DMS 273 treated with DMSO at 0.1 percent for 48 hours (cell line): ENCODE data around the gene PSMG4.

Experiments used
- DNase-seq: peaks from one replicate; lab custom pipeline; 2025; lab: John Stamatoyannopoulos, UW

The PSMG4 gene, protein sequence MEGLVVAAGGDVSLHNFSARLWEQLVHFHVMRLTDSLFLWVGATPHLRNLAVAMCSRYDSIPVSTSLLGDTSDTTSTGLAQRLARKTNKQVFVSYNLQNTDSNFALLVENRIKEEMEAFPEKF

DNA sequence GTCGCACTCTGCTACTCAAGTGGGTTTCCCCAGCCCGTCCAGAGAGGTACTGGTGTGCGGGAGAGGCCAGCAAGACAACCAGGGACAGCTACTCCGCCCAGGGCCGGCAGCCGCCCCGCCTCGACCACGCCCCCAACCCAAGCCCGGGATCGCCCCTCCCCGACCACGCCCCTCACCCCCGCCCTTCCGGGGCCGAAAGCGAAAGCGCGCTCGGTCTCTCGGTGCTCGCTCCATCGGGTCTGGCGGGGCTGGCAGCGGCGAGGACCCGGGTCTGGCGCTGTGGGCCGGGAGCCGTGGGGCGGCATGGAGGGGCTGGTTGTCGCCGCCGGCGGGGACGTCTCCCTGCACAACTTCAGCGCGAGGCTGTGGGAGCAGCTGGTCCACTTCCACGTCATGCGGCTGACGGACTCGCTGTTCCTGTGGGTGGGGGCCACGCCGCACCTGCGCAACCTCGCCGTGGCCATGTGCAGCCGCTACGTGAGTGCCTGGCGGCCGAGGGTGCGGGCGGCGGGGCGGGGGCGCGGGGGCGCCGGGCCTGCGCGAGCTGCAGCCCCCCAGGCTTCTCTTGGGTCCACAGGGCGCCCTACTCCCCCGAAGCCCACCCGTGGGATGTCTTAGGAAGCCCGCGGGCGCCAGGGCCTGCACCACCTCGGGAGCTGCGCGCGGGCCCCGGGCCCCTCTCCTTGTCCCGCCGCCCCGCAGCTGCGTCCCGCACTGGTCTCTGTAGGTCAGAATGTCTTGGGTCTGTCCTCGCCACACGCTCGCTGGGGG is at the start of gene PSMG4:
PSMG4 (plus strand) TSS at position 228 of the 771 bp plus-strand sequence; CDS start at position 304, 76 bp downstream.
- DNase-seq, result peak; percentile 50

DNA sequence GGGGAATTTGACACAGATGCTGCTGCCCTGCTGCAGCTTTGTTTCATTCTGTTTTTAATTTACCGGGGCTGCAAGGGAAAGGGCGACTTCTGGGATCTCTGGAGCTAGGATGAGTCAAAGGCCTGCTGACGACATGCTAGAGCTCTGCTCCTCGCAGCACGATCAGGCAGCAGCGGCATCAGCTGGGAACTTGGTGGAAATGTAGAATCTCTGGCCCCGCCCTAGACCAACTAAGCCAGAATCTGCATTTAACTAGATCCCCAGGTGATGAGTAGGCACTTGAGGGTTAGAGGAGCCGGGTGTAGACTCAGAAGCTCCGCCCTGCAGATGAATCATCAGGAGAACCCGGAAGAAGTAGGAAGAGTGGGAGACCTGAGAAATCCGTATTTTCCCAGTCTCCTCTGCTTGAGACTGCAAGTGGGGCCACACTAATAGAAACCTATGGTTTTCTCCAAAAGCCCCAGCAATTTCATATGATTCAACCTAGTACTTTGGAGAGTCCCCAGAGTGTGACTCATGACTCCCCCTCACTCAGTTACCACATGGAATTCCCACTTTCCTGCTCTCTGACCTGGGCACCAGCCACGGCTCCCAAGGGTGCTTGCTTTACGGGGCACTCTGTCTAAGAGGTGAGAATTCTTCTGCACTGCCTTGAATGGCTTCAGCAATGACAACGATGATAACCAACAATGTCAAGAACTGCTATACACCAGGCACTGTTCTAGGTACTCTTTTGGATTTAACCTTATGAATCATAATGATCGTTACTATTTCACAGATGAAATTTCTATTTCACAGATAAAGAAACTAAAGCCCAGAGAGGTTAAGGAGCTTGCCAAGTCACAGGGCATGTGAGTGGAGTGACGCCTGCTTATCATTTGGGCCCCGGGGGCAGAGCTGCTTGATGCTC is 49.4 kb upstream of the PSMG4 start:
- no peak for DNase-seq

DNA sequence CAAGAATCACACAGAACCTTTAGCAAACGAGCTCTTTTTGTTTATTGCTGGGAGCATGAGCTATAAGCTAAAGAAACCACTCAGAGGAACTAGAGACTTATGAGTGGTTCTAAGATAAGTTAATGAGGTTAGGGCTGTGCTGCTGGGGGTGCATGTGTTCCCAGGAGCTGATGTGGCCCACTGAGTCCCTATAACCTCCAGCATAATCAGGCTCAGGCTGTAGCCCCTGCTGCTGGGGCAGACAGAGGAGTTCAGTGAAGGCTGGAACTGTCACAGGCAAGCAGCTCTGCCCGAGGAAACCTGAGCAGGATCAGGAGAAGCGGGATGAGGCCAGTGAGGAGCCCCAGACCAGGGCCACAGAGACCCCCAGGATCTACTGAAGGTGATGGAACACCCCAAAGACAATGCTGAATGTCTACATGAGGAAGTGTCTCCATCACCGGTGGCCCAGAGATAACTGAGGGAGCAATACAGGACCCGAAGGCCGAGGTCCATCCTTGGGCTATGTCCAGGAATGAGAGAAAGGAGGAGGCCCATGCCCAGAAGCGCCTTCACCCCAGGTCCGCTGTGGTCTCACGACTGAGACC is 48.6 kb upstream of the PSMG4 start:
- DNase-seq, result no peak

DNA sequence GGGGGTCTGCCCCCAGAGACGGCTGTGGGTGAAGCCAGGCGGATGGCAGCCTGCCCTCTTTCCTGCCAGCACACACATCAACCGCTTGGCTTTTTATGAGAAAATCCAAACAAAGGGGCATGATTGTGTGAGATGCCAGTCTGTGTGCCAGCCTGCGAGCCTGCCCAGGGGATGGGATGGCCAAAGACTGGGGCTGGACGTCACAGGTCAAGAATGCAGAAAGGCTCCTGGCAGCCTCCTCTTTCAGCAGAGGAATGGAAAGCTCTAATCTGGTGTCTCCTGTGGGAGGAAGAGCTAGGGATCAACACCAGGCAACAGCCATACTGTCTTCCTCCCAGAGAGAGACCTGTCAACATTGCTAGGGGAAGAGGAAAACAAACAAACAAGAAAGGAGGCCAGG is 47.1 kb upstream of the PSMG4 start:
- no peak for DNase-seq

DNA sequence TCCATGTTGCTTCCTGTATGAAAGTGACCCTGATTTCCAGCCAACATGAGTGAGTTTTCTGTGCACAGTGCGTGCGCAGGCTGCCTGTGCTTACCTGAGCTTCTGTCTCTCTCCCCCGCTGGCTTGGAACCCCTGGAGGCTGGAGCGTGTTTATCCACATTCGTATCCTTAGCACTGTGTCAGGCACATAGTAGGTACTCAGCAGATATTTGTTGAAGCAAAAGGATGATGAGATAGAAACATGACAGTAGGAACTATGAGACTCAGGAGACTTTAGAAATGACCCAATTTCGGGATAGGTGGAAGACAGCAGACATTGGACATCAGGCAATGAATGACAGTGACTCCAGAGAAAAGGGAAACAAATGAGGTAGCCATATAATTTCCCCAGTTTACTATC is 46.5 kb upstream of the PSMG4 start:
- DNase-seq, result no peak

DNA sequence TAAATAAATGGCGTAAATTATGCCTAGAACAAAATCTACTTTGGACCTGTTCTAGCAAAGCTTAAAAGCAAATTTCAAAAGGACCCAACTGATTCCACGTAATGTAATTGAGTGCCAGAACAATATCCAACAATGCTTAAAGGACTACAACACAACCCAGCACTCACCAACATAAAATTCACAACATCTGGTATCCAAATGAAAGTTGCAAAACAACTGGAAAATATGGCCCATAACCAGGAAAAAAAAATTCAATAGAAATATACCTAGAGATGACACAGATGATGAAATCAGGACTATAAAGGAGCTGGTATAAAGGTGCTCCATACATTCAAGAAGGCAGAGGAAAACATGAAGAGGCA is 45.4 kb upstream of the PSMG4 start:
- no peak for DNase-seq

DNA sequence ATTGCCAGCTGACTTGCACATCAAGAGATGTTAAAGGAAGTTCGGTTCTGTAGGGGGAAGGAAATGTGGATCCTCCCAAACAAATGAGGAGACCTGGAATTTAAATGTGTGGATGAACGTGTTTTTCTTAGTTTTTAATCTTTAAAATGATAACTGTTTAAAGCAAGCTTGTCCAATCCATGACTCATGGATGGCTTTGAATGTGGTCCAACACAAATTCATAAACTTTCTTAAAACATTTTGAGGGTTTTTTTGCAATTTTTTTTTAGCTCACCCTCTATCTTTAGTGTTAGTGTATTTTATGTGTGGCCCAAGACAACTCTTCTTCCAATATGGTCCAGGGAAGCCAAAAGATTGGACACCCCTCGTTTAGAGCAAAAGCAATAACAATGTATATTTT is 43.8 kb upstream of the PSMG4 start:
- DNase-seq, result no peak

DNA sequence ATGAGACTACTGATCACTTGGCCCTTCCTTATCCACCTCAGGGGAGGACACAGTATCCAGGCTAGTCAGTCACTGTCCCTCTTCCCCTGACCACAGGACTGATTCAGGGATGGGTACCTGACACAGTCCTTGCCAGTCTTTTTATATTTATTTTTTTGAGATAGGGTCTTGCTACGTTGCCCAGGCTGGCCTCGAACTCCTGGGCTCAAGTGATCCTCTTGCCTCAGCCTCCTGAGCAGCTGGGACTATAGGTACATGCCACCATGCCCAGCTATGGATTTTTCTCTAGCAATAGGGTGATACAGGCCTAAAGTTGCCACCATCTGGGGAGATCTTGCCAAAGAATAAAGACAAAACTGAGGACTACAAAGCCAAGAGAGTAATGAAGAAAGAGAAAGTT is 41.5 kb upstream of the PSMG4 start:
- DNase-seq, result no peak

DNA sequence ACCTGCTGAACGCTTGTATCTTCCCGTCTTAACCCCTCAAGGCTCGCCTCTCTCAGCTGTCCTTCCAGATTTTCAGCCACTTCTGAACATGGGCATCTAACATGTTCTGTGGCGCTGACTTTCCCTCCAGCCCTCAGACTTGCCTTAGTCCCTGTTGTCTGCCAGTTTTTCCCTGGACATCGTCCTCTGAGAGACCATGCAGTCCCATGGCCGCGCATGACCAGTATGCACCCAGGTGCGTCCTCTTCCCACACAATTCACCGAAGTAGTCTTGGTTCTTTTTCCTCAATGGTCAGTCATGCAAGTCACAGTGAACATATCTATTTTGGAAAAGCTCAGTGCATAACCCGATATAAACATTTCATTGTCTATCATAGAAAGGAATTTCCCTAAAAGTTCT is 40.5 kb upstream of the PSMG4 start:
- DNase-seq, result no peak

DNA sequence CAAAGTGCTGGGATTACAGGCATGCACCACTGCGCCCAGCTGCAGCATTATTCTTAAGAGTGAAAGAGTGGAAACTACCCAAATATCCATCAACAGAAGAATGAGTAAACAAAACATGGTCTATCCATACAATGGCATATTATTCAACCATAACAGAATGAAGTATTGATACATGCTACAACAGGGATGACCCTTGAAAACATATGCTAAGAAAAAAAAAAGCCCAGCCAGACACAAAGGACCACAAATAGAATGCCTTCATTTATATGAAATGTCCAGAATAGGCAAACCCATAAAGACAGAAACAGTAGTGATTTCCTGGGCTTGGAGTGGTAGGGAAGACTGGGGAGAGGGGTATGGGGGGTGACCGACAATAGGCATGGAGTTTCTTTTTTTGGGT is 38.4 kb upstream of the PSMG4 start:
- no peak for DNase-seq

DNA sequence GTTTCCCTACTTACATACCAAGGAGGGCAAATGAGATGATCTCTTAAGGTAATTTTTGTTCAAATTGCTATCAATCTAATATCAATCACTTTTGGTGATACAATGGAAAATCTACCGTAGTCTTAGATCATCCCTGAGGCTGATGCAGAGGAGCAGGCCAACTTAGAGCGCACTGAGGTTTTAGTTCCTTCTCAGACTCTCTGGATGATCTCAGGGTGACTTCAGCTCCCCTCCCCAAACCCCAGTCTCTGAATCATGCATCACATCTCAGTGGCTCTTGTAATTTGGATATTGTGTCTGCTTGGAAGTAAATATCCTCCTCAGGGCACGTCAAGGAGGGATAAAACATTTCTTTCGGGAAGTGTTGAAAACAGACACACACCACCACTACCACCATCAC is 37.2 kb upstream of the PSMG4 start:
- no peak for DNase-seq

DNA sequence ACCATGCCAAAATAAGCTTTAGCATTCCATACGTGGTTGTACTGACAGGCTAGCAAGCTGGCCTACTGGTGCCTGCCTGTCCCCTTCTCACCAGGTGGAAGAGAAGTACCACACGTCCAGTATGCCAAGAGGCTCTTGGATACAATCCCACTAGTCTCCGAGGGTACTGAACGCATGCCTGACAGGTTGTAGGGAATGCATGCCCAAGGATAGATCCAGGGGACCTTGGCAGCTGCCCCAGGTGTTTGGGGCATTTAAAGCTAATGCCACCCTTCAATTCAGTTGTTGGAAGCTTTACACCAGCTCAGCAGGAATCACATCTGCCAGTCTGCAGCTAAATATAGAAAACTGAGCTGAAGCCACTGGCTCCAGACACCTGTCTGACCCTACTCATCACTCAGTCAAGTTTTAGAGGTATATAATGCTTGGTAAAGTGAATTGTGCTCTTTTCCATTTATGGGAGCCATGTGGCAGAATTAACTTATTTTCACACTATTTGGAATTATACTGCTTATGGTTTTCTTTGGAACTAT is 36.2 kb upstream of the PSMG4 start:
- DNase-seq, result no peak

DNA sequence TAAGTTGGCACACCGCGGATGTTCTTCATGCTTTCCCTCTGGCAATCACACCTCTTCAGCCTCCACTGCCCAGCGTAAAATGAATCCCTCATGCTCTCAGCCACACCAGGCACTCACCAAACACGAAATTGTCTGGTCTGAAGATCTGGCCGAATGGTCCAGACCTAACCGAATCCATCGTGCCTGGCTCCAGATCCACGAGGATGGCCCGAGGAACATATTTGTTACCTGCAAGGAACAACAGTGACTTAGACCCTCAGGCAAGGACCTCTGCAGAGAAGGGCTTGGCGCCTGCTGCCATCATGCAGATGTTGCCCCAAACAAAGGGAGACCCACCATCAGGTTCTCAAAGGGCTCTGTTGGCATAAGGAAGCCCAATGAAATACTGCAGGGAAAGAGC is 32.7 kb upstream of the PSMG4 start:
- DNase-seq, result no peak

DNA sequence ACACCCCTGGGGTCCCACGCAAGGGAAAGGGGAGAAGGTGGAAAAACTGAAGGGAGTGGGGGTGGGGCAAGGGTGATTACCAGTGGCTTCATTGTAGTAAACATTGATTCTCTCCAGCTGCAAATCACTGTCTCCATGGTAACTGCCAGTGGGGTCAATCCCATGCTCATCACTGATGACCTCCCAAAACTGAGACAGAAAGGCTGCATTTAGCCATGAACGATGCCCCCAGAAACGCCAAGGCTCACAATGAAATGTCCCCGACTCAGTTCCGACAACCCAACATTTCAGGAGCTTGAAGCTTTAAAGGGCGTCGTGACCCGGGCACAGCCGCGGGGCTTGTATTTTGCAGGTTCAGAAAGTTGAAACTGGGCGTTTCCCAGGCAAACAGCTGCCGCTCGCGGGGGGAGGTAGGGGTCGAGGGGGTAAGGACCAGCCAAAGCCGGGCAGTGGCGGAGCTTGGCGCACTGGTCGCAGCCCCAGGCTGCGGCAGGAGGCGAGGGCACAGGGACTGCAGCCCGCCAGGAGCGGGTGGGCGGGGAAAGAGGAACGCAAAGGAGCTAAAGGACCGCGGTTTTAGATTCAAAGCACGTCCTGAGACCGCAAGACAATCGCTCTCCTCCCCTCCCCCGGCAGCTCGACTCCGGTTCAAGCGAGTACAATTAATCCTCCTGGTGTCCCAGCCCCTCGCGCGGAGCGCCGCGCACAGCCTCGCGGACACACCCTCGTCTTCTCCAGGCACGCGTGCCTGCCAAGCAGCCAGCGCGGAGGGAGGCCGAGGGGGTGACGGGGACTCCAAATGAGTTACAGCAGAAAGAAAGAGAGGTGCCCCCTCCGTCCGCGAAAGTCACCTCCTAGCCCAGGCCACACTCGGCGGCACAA is 32.0 kb upstream of the PSMG4 start:
- no peak for DNase-seq

DNA sequence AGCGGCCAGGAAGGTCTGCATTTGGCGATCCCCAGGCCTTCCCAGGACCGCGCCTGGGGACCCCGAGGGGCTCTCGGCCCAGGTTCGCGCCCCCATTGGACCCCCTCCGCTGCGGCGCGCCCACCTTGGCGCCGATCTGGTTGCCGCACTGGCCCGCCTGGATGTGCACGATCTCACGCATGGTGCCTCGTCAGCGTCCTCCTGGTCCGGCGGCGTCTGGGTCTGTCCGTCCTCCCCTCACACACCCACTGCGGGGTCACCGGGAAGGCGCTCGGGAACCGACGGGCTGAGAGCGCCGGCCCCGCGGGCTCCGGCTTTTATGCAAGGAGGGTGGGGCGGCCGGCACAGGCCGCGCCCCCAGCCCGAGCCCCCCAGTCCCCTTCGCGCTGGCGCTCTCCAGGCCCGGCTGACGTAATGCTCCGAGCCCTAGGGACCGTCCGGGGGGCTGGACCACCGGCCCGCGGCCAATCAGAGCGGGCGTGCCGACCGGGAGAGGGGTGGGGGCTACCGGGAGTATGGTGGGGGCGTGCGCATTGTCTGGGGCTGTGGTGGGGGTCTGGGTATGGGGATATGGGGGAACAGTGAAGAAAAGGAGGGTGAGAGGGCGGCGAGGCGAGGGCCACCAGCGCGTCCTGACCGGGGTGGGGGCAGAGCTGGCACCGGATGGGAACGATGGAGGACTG is 31.2 kb upstream of the PSMG4 start, which contains the start of gene TUBB2B:
TUBB2B (minus strand) TSS at position 291 of the 683 bp plus-strand sequence; CDS start at position 181, 110 bp downstream.
- peak; percentile 29 for DNase-seq

DNA sequence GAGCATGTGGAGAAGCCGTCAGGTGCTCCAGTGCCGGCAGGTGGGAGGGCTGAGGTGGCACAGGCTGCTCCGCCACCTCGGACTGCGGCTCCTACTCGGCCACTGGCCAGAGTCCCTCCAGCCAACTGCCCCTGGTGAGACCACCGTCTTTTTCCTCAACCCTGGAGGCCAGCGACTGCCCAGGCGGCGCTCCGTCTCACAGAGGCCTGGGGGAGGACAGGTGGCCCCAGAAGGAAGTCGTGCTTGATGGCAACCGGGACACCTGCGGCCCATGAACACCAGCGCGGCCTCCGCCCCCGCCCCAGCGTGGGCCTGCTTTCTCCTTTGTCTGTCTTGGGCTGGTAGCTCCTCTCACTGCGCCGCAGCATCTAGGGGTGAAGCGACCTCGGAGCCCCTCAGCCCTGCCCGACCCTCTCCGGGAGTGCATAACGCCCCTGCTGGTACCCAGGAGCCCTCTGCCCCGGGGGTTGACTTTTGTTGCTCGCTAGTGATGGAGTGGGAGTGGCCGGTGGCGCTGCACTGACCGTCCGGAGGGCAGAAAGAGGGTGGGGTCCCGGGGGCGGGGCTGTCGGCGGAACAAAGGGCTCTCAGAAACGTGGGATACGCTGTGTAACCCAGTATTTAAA is 30.6 kb upstream of the PSMG4 start:
- DNase-seq, result no peak

DNA sequence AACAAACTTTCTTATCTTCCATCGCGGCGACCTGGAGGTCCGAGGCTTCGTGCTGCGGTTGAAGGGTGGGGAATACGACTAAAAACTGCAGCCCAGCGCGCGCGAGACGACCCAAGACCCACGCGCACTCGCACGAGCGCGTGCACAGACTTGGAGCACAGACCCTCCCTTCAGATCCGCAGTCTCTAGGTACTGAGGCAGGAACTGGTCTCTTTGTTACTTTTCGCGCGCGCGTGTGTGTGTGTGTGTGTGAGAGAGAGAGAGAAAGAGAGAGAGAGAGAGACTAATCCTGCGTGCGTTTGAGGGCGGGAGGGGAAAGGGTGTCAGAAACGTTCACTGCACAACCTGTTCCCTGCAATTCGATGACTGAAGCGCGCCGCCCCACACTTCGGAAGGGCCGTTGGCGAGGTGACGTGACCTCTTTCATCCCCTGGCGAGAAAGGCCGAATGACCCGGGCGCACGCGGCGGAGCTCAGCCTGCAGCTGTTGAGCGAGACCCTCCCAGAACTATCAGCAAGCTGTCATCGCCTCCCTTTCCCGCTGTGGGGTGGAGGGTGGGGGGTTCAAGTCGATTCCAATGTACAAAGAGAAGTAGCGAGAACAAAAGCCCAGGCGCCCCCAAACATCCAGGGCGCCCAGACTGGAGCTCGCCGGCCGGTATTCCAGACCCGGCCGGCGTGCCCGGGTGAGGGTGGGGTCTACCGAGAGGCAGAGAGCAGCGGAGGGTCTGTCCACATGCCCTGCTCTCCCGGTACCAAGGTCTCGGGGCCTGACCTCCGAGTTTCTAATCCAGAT is 29.8 kb upstream of the PSMG4 start:
- DNase-seq, result no peak

DNA sequence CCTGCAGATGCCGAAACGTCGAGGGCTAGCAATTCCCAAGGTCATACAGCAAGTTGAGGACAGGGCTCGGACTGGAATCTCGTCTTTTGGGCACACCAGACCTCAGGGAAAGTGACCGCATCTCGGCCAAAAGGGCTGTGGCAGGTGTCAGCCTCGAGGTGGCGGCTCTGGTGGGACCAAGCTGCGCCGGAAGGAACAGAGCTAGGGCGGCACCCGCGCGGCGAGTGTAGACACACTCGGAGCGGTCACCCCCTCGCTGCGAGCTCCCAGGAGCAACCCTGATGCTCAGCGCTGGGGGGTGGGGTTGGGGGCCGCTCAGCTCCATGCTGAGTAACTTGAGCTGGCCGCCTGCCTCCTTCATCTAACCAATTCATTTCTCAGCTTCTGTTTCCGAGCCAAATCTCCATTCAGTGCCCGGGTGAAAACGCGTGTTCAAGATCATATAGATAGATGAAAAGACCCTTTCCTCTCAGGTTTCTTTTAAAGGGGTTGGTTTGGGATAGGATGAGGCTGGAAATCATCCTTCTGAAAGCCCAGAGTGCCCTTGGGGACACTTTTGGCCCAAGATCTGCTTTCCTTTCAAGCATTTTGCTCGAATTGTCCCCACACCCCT is 29.1 kb upstream of the PSMG4 start:
- no peak for DNase-seq
